Measurements from ENCODE around the gene TXNL1. TPM values are rescaled to one million over a fixed set of nuclear protein-coding genes. Genes with fewer than 3 reads are reported as not detected.
"Not testable (repeated sequence)": the region's sequence is repeated elsewhere in the genome, so short reads cannot be mapped to it uniquely, and the experiment has no call there.

Gene TXNL1
- polyA plus RNA-seq, 1 experiment, result 38.7 TPM

GRCh38 chr18:56579451-56579850 lies 58.9 kb downstream of the TXNL1 start:
- H3K4me3 ChIP-seq (ENCODE audit: low read depth, low read length), result no peak overlapping the region
- TF ChIP-seq CTCF (IDR thresholded peaks at IDR 0.05; ENCODE audit: insufficient read depth, low read depth, low read length), result no peak
- no peaks in the 10 kb centered on the region for H3K36me3 ChIP-seq (ENCODE audit: control insufficient read depth, insufficient read depth, low read length)
- POLR2A ChIA-PET, result no interaction called here
- H3K27me3 ChIP-seq (ENCODE audit: control insufficient read depth, insufficient read depth, low read length), result no peaks in the 10 kb centered on the region
- DNase-seq (ENCODE audit: low read depth), result no peak
- CTCF ChIA-PET, result no interaction called here

GRCh38 chr18:56576826-56577573 lies 61.4 kb downstream of the TXNL1 start:
- Histone ChIP-seq H3K36me3 (ENCODE audit: control insufficient read depth, insufficient read depth, low read length) (no peaks in the 10 kb centered on the region), H3K4me3 (ENCODE audit: low read depth, low read length) (no peak overlapping the region), H3K27me3 (ENCODE audit: control insufficient read depth, insufficient read depth, low read length) (no peaks in the 10 kb centered on the region)
- CTCF ChIA-PET, result interaction anchor here (0.7 to 2.3 kb wide), 16 partner anchors 12 to 1348 kb away, joined by 3 to 10 read pairs (median 4); no protein-coding TSS in a partner anchor
- no peak for DNase-seq (ENCODE audit: low read depth)
- no peak for TF ChIP-seq CTCF (IDR thresholded peaks at IDR 0.05; ENCODE audit: insufficient read depth, low read depth, low read length)
- POLR2A ChIA-PET, result no interaction called here

GRCh38 chr18:56575819-56576663 lies 62.4 kb downstream of the TXNL1 start:
- POLR2A ChIA-PET, result no interaction called here
- peak; percentile 11 for DNase-seq (ENCODE audit: low read depth)
- CTCF ChIA-PET, result interaction anchor here (0.6 to 2.3 kb wide), 23 partner anchors 9 to 1347 kb away, joined by 3 to 10 read pairs (median 3); no protein-coding TSS in a partner anchor
- TF ChIP-seq CTCF (IDR thresholded peaks at IDR 0.05; ENCODE audit: insufficient read depth, low read depth, low read length), result peak; percentile 58
- Histone ChIP-seq H3K27me3 (ENCODE audit: control insufficient read depth, insufficient read depth, low read length) (no peaks in the 10 kb centered on the region), H3K4me3 (ENCODE audit: low read depth, low read length) (no peak overlapping the region), H3K36me3 (ENCODE audit: control insufficient read depth, insufficient read depth, low read length) (no peaks in the 10 kb centered on the region)

- CTCF ChIA-PET, result interaction anchor here (0.5 to 2.3 kb wide), 8 partner anchors 37 to 1341 kb away, joined by 3 to 10 read pairs (median 4); no protein-coding TSS in a partner anchor
- peak; percentile 5 for DNase-seq (ENCODE audit: low read depth)
- POLR2A ChIA-PET, result no interaction called here
- Histone ChIP-seq H3K27me3 (ENCODE audit: control insufficient read depth, insufficient read depth, low read length) (no peaks in the 10 kb centered on the region), H3K4me3 (ENCODE audit: low read depth, low read length) (no peak overlapping the region), H3K36me3 (ENCODE audit: control insufficient read depth, insufficient read depth, low read length) (no peaks in the 10 kb centered on the region)
- no peak for TF ChIP-seq CTCF (IDR thresholded peaks at IDR 0.05; ENCODE audit: insufficient read depth, low read depth, low read length)
These were observed 63.5 kb downstream of the TXNL1 start for GRCh38 chr18:56574861-56575260.

- H3K27me3 ChIP-seq (ENCODE audit: control insufficient read depth, insufficient read depth, low read length); POLR2A ChIA-PET; CTCF ChIA-PET; DNase-seq (ENCODE audit: low read depth); H3K4me3 ChIP-seq (ENCODE audit: low read depth, low read length); H3K36me3 ChIP-seq (ENCODE audit: control insufficient read depth, insufficient read depth, low read length): not testable (repeated sequence)
These were observed 66.1 kb downstream of the TXNL1 start for GRCh38 chr18:56572267-56572666.
